Measurements from ENCODE around the gene SPTBN2. TPM values are rescaled to one million over a fixed set of nuclear protein-coding genes. Genes with fewer than 3 reads are reported as not detected.
A peak's percentile ranks its signal among the peaks of the same experiment; 100 is the strongest.

SPTBN2 gene
- total and polyA plus RNA-seq, 4 donors = 34.6 to 88.2 (median 74.1) TPM

DNA sequence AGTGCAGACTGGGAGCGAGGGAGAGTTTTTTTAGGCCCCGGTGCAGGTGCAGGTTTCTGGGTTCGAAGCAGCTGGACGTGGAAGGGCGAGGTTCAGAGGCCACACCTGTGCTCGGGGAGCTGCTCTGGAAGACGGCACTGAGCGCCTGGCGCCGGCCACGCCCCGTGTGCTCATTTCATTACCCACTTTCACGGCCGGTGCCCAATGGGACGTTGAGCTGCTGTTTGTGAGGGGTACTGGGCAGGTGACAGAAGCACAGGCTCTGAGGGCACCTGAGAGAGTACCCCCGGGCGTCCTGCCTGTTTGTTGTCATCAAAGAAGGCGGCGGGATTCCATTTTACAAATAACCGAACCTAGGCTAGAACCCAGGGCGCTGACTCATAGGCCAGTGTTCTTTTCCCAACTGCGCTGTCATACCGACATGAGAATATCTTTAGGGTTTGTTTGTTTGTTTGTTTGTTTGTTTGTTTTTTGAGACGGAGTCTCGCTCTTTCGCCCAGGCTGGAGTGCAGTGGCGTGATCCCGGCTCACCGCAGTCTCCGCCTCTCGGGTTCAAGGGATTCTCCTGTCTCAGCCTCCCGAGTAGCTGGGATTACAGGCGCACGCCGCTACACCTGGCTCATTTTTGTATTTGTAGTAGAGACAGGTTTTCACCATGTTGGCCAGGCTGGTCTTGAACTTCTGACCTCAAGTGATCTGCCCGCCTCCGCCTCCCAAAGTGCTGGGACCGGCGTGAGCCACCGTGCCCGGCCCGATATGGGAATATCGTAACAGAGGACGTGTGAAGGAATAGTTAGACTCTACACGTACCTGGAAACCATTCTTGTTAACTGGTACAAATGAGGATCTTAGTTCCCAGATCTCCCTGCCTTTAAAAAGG lies 16.6 kb upstream of the SPTBN2 start:
- peaks cover 19% of the 10 kb centered on the region for H3K4me1 ChIP-seq (ENCODE audit: control insufficient read depth, insufficient read depth, low read length)
- 43% methylated on average over 34 of the region's 45 CpGs for WGBS (ENCODE audit: insufficient coverage)
- no peaks in the 10 kb centered on the region for H3K9me3 ChIP-seq (ENCODE audit: control insufficient read depth, insufficient read depth, low read length)
- peak in 2 of 6 donors; percentile 21 to 25 for DNase-seq (ENCODE audit: low read depth in 4 of 6, low spot score in 6 of 6)
- H3K36me3 ChIP-seq (ENCODE audit: control insufficient read depth, insufficient read depth, low read length) = no peaks in the 10 kb centered on the region
- no peak overlapping the region for H3K27ac ChIP-seq (ENCODE audit: low read depth, low read length)
- peak overlapping the region; percentile 98 for H3K4me3 ChIP-seq (ENCODE audit: low read depth, low read length)
- no peaks in the 10 kb centered on the region for H3K27me3 ChIP-seq (ENCODE audit: control insufficient read depth, insufficient read depth, low read length)

DNA sequence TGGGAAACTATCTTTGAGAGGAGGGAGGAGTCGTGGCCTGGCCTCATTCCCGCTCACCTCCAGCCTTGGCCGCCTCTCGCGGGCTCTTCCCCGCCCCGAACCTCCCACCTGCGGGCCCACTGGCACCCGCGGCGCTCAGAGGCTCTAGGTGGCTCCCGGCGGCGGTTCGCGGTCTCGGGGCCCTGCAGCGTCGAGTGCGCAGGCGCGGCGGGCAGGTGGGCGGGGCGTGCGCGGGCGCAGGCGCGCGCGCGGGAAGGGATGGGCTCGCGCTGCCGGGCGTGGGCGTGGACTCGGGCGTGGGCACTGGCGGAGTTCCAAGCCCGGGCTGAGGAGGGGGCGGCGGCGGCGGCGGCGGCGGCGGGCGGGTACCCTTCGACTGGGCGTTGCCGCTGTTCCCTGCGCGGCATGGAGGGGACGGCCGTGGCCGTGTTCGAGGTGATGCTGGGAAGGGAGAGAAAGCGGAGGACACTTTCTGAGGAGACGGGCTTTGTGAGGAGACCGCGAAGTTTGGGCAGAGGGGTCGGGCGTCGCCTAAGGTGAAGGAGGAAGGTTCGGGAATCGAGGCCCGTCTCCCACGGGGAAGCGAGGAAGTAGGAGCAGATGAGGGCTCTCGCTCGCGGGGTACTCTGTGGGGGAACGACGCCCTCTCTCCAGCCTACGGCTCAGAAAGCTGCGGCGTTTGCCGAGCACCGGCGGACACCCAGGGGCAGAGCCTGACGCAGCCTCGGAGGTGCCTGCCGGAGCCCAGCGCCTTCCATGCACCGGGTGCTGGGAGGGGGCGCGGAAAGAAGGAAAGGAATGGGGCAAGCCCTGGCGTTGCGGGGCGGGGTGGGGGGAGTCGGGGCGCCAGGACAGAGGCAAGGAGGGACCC lies 15.7 kb upstream of the SPTBN2 start:
- H3K27me3 ChIP-seq (ENCODE audit: control insufficient read depth, insufficient read depth, low read length) = no peaks in the 10 kb centered on the region
- H3K4me1 ChIP-seq (ENCODE audit: control insufficient read depth, insufficient read depth, low read length) = peaks cover 19% of the 10 kb centered on the region
- peak overlapping the region; percentile 64 for H3K27ac ChIP-seq (ENCODE audit: low read depth, low read length)
- no peaks in the 10 kb centered on the region for H3K36me3 ChIP-seq (ENCODE audit: control insufficient read depth, insufficient read depth, low read length)
- peak; percentile 57 to 96 (median 77) for DNase-seq (ENCODE audit: low read depth in 4 of 6, low spot score in 6 of 6)
- no peaks in the 10 kb centered on the region for H3K9me3 ChIP-seq (ENCODE audit: control insufficient read depth, insufficient read depth, low read length)
- H3K4me3 ChIP-seq (ENCODE audit: low read depth, low read length) = peak overlapping the region; percentile 98
- under 1% methylated on average over 94 of the region's 95 CpGs for WGBS (ENCODE audit: insufficient coverage)

DNA sequence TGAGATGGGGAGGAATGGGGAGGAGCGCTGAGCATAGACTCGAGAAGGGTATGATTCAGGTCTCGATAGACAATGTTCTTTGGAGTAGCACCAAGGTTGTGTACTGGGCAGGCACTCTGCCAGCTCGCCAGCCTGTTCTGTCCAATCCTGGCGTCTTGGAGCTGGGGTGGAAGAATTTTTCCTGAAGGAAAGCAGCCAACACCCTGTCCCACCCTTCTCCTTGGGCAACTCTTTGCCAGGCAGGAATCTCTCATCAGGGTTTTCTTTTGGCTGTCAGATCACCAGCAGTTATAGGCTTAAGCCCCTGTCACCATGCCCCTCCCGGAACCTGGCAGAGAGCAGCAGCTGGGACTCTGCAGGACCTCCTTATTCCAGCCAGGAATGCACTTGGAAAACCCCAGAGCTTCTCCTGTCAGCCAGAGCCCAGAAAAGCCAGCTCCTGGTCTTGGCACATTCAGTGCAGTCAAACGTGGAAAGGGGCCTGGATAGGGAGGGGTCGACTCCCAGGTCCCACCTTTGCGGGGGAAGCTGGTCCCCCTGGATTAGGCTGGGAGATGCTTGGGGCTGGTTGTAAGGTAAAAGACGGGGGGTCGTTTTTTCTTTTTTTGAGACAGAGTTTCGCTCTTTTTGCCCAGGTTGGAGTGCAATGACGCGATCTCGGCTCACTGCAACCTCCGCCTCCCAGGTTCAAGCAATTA lies 14.4 kb upstream of the SPTBN2 start:
- Histone ChIP-seq H3K4me3 (ENCODE audit: low read depth, low read length) (no peak overlapping the region), H3K9me3 (ENCODE audit: control insufficient read depth, insufficient read depth, low read length) (no peaks in the 10 kb centered on the region), H3K27ac (ENCODE audit: low read depth, low read length) (no peak overlapping the region), H3K36me3 (ENCODE audit: control insufficient read depth, insufficient read depth, low read length) (no peaks in the 10 kb centered on the region), H3K4me1 (ENCODE audit: control insufficient read depth, insufficient read depth, low read length) (peaks cover 19% of the 10 kb centered on the region), H3K27me3 (ENCODE audit: control insufficient read depth, insufficient read depth, low read length) (no peaks in the 10 kb centered on the region)
- 72% methylated on average over 9 of the region's 16 CpGs for WGBS (ENCODE audit: insufficient coverage)
- no peak for DNase-seq (ENCODE audit: low read depth in 4 of 6, low spot score in 6 of 6)

DNA sequence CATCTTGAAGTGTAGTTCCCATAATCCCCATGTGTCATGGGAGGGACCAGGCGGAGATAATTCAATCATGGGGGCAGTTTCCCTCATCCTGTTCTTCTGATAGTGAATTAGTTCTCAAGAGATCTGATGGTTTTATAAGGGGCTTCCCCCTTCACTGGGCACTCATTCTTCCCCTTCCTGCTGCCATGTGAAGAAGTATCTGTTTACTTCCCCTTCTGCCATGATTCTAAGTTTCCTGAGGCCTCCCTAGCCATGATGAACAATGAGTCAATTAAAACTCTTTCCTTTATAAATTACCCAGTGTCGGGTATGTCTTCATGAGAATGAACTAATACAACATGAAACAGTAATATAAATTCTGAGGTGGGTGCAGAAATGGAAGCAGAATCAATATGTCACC lies 12.1 kb upstream of the SPTBN2 start:
- peaks cover 19% of the 10 kb centered on the region for H3K4me1 ChIP-seq (ENCODE audit: control insufficient read depth, insufficient read depth, low read length)
- H3K36me3 ChIP-seq (ENCODE audit: control insufficient read depth, insufficient read depth, low read length) = no peaks in the 10 kb centered on the region
- WGBS (ENCODE audit: insufficient coverage) = no CpG with 5 or more reads among the region's 2 CpGs
- DNase-seq (ENCODE audit: low read depth in 4 of 6, low spot score in 6 of 6) = no peak
- H3K27ac ChIP-seq (ENCODE audit: low read depth, low read length) = no peak overlapping the region
- no peak overlapping the region for H3K4me3 ChIP-seq (ENCODE audit: low read depth, low read length)
- H3K9me3 ChIP-seq (ENCODE audit: control insufficient read depth, insufficient read depth, low read length) = no peaks in the 10 kb centered on the region
- no peaks in the 10 kb centered on the region for H3K27me3 ChIP-seq (ENCODE audit: control insufficient read depth, insufficient read depth, low read length)

DNA sequence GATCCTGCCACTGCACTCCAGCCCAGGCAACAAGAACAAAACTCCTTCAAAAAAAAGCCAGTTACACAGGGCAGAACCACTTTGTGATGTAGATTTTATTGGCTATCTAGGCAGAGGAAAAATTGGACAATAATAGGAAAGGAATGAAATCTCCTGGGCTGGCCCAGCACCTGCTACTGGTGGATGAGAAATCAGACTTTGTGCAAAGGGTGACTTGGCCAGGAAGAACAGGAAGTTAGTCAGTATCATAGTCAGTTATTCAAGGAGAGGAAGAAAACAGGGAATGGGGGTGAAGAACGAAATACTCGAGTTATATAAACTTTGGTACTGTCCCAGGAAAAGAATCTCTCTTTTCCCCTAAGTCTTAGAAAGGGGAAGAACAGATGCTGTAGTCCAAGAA lies 11.0 kb upstream of the SPTBN2 start:
- Histone ChIP-seq H3K27me3 (ENCODE audit: control insufficient read depth, insufficient read depth, low read length) (no peaks in the 10 kb centered on the region), H3K27ac (ENCODE audit: low read depth, low read length) (no peak overlapping the region), H3K4me3 (ENCODE audit: low read depth, low read length) (no peak overlapping the region), H3K4me1 (ENCODE audit: control insufficient read depth, insufficient read depth, low read length) (peaks cover 13% of the 10 kb centered on the region), H3K9me3 (ENCODE audit: control insufficient read depth, insufficient read depth, low read length) (no peaks in the 10 kb centered on the region), H3K36me3 (ENCODE audit: control insufficient read depth, insufficient read depth, low read length) (no peaks in the 10 kb centered on the region)
- WGBS (ENCODE audit: insufficient coverage) = no CpG with 5 or more reads among the region's 2 CpGs
- DNase-seq (ENCODE audit: low read depth in 4 of 6, low spot score in 6 of 6) = no peak

DNA sequence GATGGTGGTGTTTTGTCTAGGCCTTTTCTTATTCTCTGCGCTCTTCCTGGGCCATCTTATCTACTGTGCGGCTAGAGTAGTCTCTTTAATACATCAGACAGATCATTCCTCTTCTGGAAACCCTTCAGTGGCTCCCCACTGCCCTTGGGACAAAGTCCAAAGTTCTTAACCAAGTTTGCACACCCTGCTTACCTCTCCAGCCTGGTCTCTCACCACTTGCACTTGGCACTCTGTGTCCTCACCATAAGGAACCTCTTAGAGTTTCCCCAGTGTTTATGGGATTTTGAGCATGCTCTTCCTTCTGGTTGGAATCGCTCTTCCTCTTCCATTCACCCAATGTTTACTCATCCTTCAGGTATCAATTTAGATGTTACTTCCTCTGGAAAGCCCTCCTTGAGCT lies 5.2 kb upstream of the SPTBN2 start:
- Histone ChIP-seq H3K4me3 (ENCODE audit: low read depth, low read length) (no peak overlapping the region), H3K27me3 (ENCODE audit: control insufficient read depth, insufficient read depth, low read length) (peaks cover 3% of the 10 kb centered on the region), H3K27ac (ENCODE audit: low read depth, low read length) (no peak overlapping the region), H3K4me1 (ENCODE audit: control insufficient read depth, insufficient read depth, low read length) (no peaks in the 10 kb centered on the region), H3K36me3 (ENCODE audit: control insufficient read depth, insufficient read depth, low read length) (no peaks in the 10 kb centered on the region), H3K9me3 (ENCODE audit: control insufficient read depth, insufficient read depth, low read length) (no peaks in the 10 kb centered on the region)
- DNase-seq (ENCODE audit: low read depth in 4 of 6, low spot score in 6 of 6) = no peak
- 81% methylated on average over 2 of the region's 3 CpGs for WGBS (ENCODE audit: insufficient coverage)

DNA sequence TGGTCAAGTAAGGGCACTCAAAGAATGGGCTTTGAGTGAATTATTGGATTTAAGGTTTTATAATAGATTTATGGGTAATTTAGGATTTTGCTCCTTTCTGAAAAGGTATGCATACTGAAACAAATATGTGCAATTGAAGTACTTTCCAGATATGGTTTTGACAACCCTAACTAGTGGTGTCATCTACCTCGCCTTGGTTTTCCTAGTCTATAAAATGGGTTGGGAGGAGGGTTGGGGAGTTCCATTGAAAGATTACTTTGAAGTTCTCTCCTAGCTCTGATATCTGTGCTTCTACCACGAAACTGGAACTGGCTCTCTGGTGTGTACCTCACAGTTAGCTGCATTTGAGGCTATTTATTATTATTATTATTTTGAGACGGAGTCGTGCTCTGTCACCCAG lies 431 bp upstream of the SPTBN2 start:
- Histone ChIP-seq H3K4me3 (ENCODE audit: low read depth, low read length) (no peak overlapping the region), H3K27me3 (ENCODE audit: control insufficient read depth, insufficient read depth, low read length) (peaks cover 11% of the 10 kb centered on the region), H3K27ac (ENCODE audit: low read depth, low read length) (no peak overlapping the region), H3K36me3 (ENCODE audit: control insufficient read depth, insufficient read depth, low read length) (no peaks in the 10 kb centered on the region), H3K4me1 (ENCODE audit: control insufficient read depth, insufficient read depth, low read length) (peaks cover 18% of the 10 kb centered on the region), H3K9me3 (ENCODE audit: control insufficient read depth, insufficient read depth, low read length) (no peaks in the 10 kb centered on the region)
- no peak for DNase-seq (ENCODE audit: low read depth in 4 of 6, low spot score in 6 of 6)
- WGBS (ENCODE audit: insufficient coverage) = 100% methylated on average over 3 of the region's 4 CpGs

DNA sequence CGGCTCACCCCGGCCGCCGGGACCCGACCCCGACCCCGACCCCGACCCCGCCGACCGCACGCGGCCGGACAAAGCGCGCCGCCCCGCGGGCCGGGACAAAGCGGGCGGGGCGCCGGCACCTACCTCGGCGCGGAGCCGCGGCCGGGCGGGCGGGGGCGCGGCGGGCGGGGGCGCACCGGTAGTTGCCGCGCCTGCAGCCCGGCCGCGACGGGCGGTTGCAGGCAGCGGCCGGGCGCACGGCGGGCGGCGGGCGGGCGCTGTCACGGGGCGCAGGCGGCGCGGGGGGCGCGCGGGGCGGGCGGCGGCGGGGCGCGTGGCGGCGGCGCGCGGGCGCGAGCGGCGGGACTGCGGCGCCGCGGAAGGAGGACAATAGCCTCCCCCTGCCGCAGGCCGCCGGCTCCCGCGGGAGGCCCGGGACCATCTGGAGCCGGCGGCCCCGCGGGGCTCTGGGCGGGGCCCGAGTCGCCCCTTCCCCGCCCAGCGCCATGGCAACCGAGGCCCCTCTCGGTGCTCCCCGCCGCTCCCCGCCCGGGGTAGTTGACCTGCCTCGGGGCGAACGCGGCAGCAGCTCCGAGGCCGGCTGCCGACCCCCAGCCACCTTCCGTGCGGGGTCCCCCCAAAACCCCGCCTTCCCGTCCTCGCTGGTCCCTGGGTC lies 851 bp downstream of the SPTBN2 start:
- Histone ChIP-seq H3K27me3 (ENCODE audit: control insufficient read depth, insufficient read depth, low read length) (peaks cover 11% of the 10 kb centered on the region), H3K36me3 (ENCODE audit: control insufficient read depth, insufficient read depth, low read length) (no peaks in the 10 kb centered on the region), H3K27ac (ENCODE audit: low read depth, low read length) (no peak overlapping the region), H3K9me3 (ENCODE audit: control insufficient read depth, insufficient read depth, low read length) (no peaks in the 10 kb centered on the region), H3K4me3 (ENCODE audit: low read depth, low read length) (peak overlapping the region; percentile 52), H3K4me1 (ENCODE audit: control insufficient read depth, insufficient read depth, low read length) (peaks cover 18% of the 10 kb centered on the region)
- under 1% methylated on average over 114 of the region's 114 CpGs for WGBS (ENCODE audit: insufficient coverage)
- peak in 3 of 6 donors; percentile 15 to 78 (median 68) for DNase-seq (ENCODE audit: low read depth in 4 of 6, low spot score in 6 of 6)

All from spinal cord (tissue), 10 donors.